HEK293 (cell line): ENCODE measurements around the gene PDE4B.

Source experiments
- SALL2 ChIP-seq: fragments of 450-650 bp; formaldehyde crosslinking; IDR thresholded peaks from 2 replicates; pipeline ENCODE4 v1.5.0; 2017; ENCODE audit warnings: missing biosample characterization, mild to moderate bottlenecking, missing genetic modification characterization, borderline replicate concordance
- ZBTB20 ChIP-seq: fragments of 450-650 bp; formaldehyde crosslinking; IDR thresholded peaks from 2 replicates; pipeline ENCODE4 v1.5.1; 2016; ENCODE audit warnings: missing biosample characterization, missing genetic modification characterization
- ZNF274 ChIP-seq, 2 experiments: fragments of 200-500 bp in 1 of 2; fragments of 450-650 bp in 1 of 2; sonication (Bioruptor generic) in 1 of 2; formaldehyde crosslinking in 1 of 2; IDR thresholded peaks; 2 replicates each; pipeline versions ENCODE4 v1.5.1 to v1.6.1; 2014 to 2016; ENCODE audit warnings: borderline replicate concordance in 1 of 2, inconsistent platforms in 1 of 2, low read length in 1 of 2, missing biosample characterization in 1 of 2, missing genetic modification characterization in 1 of 2
- TF ChIP-seq, protein P1 (sequence below): fragments of 450-650 bp; formaldehyde crosslinking; IDR thresholded peaks from 2 replicates; pipeline ENCODE4 v1.5.1; 2016; ENCODE audit warnings: missing biosample characterization, missing genetic modification characterization
- TF ChIP-seq, protein P2 (sequence below): fragments of 450-650 bp; formaldehyde crosslinking; IDR thresholded peaks from 2 replicates; pipeline ENCODE4 v1.5.1; 2016; ENCODE audit warnings: missing biosample characterization, missing genetic modification characterization
- TF ChIP-seq, protein P3 (sequence below): fragments of 450-650 bp; formaldehyde crosslinking; conservative IDR thresholded peaks from 2 replicates; pipeline ENCODE4 v1.5.1; 2016; ENCODE audit warnings: low read depth, missing biosample characterization, missing genetic modification characterization
- TF ChIP-seq, protein P4 (sequence below): fragments of 450-650 bp; formaldehyde crosslinking; IDR thresholded peaks from 2 replicates; pipeline ENCODE4 v1.5.1; 2016; ENCODE audit warnings: missing biosample characterization, missing genetic modification characterization
- TF ChIP-seq, protein P5 (sequence below): fragments of 450-650 bp; formaldehyde crosslinking; IDR thresholded peaks from 2 replicates; pipeline ENCODE4 v1.5.1; 2016; ENCODE audit warnings: missing biosample characterization, missing genetic modification characterization

DNA sequence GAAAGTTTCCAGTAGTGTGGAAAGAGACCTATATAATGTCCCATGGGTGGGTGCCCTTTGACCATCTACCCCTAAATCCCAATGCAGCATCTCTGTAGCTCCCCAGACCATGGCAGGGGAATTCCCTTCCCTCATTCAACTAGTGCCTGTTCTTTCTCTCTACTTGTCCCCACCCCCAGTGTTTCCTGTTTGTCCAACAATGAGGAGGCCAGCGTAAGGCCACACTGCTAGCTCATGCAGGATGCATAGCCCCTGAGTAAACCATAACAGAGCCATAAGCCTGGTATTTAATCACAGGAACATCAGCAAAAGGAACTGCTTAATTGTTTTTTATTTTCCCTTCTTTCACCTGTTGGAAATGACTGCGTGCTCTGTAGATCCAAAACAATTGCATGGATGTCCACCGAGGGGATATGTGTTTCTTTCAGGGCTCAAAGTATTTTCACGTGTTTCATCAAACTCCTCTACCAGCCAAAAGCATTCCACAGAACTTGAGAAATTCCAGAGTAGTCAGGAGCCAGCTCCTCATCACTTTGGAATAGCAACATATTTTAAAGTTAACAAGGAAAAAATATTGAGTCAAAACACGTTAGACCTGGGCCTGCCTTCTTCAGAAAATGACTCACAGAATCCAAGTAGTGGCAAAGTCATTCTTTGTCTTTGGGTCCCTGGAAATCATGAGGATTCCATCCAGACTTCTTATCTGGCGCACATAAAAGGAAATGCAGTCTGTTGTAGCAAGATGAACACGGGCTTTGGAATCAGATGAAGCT lies 578.7 kb downstream of the PDE4B start:
- TF ChIP-seq, protein P1, sequence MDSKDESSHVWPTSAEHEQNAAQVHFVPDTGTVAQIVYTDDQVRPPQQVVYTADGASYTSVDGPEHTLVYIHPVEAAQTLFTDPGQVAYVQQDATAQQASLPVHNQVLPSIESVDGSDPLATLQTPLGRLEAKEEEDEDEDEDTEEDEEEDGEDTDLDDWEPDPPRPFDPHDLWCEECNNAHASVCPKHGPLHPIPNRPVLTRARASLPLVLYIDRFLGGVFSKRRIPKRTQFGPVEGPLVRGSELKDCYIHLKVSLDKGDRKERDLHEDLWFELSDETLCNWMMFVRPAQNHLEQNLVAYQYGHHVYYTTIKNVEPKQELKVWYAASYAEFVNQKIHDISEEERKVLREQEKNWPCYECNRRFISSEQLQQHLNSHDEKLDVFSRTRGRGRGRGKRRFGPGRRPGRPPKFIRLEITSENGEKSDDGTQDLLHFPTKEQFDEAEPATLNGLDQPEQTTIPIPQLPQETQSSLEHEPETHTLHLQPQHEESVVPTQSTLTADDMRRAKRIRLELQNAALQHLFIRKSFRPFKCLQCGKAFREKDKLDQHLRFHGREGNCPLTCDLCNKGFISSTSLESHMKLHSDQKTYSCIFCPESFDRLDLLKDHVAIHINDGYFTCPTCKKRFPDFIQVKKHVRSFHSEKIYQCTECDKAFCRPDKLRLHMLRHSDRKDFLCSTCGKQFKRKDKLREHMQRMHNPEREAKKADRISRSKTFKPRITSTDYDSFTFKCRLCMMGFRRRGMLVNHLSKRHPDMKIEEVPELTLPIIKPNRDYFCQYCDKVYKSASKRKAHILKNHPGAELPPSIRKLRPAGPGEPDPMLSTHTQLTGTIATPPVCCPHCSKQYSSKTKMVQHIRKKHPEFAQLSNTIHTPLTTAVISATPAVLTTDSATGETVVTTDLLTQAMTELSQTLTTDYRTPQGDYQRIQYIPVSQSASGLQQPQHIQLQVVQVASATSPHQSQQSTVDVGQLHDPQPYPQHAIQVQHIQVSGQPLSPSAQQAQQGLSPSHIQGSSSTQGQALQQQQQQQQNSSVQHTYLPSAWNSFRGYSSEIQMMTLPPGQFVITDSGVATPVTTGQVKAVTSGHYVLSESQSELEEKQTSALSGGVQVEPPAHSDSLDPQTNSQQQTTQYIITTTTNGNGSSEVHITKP (tag by site-specific recombination): no peak
- no peak for TF ChIP-seq SALL2
- TF ChIP-seq, protein P2, sequence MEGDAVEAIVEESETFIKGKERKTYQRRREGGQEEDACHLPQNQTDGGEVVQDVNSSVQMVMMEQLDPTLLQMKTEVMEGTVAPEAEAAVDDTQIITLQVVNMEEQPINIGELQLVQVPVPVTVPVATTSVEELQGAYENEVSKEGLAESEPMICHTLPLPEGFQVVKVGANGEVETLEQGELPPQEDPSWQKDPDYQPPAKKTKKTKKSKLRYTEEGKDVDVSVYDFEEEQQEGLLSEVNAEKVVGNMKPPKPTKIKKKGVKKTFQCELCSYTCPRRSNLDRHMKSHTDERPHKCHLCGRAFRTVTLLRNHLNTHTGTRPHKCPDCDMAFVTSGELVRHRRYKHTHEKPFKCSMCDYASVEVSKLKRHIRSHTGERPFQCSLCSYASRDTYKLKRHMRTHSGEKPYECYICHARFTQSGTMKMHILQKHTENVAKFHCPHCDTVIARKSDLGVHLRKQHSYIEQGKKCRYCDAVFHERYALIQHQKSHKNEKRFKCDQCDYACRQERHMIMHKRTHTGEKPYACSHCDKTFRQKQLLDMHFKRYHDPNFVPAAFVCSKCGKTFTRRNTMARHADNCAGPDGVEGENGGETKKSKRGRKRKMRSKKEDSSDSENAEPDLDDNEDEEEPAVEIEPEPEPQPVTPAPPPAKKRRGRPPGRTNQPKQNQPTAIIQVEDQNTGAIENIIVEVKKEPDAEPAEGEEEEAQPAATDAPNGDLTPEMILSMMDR (tag by site-specific recombination): no peak
- TF ChIP-seq, protein P3, sequence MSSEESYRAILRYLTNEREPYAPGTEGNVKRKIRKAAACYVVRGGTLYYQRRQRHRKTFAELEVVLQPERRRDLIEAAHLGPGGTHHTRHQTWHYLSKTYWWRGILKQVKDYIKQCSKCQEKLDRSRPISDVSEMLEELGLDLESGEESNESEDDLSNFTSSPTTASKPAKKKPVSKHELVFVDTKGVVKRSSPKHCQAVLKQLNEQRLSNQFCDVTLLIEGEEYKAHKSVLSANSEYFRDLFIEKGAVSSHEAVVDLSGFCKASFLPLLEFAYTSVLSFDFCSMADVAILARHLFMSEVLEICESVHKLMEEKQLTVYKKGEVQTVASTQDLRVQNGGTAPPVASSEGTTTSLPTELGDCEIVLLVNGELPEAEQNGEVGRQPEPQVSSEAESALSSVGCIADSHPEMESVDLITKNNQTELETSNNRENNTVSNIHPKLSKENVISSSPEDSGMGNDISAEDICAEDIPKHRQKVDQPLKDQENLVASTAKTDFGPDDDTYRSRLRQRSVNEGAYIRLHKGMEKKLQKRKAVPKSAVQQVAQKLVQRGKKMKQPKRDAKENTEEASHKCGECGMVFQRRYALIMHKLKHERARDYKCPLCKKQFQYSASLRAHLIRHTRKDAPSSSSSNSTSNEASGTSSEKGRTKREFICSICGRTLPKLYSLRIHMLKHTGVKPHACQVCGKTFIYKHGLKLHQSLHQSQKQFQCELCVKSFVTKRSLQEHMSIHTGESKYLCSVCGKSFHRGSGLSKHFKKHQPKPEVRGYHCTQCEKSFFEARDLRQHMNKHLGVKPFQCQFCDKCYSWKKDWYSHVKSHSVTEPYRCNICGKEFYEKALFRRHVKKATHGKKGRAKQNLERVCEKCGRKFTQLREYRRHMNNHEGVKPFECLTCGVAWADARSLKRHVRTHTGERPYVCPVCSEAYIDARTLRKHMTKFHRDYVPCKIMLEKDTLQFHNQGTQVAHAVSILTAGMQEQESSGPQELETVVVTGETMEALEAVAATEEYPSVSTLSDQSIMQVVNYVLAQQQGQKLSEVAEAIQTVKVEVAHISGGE (tag by site-specific recombination): no peak
- TF ChIP-seq, protein P4, sequence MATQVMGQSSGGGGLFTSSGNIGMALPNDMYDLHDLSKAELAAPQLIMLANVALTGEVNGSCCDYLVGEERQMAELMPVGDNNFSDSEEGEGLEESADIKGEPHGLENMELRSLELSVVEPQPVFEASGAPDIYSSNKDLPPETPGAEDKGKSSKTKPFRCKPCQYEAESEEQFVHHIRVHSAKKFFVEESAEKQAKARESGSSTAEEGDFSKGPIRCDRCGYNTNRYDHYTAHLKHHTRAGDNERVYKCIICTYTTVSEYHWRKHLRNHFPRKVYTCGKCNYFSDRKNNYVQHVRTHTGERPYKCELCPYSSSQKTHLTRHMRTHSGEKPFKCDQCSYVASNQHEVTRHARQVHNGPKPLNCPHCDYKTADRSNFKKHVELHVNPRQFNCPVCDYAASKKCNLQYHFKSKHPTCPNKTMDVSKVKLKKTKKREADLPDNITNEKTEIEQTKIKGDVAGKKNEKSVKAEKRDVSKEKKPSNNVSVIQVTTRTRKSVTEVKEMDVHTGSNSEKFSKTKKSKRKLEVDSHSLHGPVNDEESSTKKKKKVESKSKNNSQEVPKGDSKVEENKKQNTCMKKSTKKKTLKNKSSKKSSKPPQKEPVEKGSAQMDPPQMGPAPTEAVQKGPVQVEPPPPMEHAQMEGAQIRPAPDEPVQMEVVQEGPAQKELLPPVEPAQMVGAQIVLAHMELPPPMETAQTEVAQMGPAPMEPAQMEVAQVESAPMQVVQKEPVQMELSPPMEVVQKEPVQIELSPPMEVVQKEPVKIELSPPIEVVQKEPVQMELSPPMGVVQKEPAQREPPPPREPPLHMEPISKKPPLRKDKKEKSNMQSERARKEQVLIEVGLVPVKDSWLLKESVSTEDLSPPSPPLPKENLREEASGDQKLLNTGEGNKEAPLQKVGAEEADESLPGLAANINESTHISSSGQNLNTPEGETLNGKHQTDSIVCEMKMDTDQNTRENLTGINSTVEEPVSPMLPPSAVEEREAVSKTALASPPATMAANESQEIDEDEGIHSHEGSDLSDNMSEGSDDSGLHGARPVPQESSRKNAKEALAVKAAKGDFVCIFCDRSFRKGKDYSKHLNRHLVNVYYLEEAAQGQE (tag by site-specific recombination): no peak
- no peak for TF ChIP-seq ZNF274 (IDR thresholded peaks at IDR 0.05; ENCODE audit: low read length)
- no peak for TF ChIP-seq ZNF274 (tag by site-specific recombination; IDR thresholded peaks at IDR 0.05; ENCODE audit: borderline replicate concordance)
- no peak for TF ChIP-seq ZBTB20 (tag by site-specific recombination)
- TF ChIP-seq, protein P5, sequence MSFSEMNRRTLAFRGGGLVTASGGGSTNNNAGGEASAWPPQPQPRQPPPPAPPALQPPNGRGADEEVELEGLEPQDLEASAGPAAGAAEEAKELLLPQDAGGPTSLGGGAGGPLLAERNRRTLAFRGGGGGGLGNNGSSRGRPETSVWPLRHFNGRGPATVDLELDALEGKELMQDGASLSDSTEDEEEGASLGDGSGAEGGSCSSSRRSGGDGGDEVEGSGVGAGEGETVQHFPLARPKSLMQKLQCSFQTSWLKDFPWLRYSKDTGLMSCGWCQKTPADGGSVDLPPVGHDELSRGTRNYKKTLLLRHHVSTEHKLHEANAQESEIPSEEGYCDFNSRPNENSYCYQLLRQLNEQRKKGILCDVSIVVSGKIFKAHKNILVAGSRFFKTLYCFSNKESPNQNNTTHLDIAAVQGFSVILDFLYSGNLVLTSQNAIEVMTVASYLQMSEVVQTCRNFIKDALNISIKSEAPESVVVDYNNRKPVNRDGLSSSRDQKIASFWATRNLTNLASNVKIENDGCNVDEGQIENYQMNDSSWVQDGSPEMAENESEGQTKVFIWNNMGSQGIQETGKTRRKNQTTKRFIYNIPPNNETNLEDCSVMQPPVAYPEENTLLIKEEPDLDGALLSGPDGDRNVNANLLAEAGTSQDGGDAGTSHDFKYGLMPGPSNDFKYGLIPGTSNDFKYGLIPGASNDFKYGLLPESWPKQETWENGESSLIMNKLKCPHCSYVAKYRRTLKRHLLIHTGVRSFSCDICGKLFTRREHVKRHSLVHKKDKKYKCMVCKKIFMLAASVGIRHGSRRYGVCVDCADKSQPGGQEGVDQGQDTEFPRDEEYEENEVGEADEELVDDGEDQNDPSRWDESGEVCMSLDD (tag by site-specific recombination): no peak
